ENCODE data around the gene SLC52A1. TPM values are rescaled to one million over a fixed set of nuclear protein-coding genes. Genes with fewer than 3 reads are reported as not detected.

Gene SLC52A1
- total and polyA plus RNA-seq, 8 donors: 0.13 to 0.73 (median 0.28) TPM

DNA sequence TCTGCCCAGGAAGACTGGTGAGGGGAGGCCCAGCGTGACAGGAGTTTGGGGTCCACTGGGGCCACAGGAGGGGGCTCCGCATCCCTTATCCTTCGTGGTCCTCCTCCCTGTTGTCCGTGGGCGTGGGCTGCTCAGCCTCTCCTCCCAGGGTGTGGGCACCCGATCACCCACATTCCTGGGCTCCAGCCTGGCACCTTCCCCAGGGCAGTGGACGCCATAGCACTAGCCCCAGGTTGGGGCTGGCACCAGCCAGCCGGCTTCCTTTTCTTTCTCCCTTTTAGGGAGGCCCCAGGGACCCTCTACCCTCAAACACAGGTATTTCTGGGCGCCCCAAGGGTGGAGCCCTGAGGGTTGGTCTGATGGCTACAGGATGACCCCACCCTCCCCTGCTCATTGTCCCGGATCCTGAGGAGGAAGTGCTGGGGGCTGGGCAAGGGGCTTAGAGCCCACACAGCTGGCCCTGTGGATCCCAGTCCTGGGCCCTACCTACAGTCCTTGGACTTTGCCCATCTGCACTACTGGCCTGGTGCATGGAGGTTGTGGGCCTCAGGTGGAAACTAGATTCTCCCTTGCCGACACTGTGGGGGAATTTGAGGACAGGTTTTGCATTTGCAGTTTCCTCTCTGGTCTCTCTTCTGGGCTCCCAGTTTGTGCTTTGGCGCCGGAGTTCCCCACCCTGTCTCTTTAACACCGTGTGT, 36.3 kb downstream of the SLC52A1 start:
- TF ChIP-seq, protein P1, sequence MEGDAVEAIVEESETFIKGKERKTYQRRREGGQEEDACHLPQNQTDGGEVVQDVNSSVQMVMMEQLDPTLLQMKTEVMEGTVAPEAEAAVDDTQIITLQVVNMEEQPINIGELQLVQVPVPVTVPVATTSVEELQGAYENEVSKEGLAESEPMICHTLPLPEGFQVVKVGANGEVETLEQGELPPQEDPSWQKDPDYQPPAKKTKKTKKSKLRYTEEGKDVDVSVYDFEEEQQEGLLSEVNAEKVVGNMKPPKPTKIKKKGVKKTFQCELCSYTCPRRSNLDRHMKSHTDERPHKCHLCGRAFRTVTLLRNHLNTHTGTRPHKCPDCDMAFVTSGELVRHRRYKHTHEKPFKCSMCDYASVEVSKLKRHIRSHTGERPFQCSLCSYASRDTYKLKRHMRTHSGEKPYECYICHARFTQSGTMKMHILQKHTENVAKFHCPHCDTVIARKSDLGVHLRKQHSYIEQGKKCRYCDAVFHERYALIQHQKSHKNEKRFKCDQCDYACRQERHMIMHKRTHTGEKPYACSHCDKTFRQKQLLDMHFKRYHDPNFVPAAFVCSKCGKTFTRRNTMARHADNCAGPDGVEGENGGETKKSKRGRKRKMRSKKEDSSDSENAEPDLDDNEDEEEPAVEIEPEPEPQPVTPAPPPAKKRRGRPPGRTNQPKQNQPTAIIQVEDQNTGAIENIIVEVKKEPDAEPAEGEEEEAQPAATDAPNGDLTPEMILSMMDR (IDR thresholded peaks at IDR 0.05): no peak
- no peaks in the 10 kb centered on the region for H3K9me3 ChIP-seq
- peak; percentile 2 for ATAC-seq
- DNase-seq: no peak
- peak overlapping the region; percentile 86 to 92 for H3K27ac ChIP-seq
- H3K36me3 ChIP-seq: peaks cover 0 to 32% of the 10 kb centered on the region in 2 donors
- H3K4me1 ChIP-seq: peaks cover 15 to 37% of the 10 kb centered on the region in 2 donors
- intact Hi-C loops (cut with DNase I): no loop called here
- no peaks in the 10 kb centered on the region for H3K27me3 ChIP-seq
- H3K4me3 ChIP-seq: peak overlapping the region; percentile 90 to 99

DNA sequence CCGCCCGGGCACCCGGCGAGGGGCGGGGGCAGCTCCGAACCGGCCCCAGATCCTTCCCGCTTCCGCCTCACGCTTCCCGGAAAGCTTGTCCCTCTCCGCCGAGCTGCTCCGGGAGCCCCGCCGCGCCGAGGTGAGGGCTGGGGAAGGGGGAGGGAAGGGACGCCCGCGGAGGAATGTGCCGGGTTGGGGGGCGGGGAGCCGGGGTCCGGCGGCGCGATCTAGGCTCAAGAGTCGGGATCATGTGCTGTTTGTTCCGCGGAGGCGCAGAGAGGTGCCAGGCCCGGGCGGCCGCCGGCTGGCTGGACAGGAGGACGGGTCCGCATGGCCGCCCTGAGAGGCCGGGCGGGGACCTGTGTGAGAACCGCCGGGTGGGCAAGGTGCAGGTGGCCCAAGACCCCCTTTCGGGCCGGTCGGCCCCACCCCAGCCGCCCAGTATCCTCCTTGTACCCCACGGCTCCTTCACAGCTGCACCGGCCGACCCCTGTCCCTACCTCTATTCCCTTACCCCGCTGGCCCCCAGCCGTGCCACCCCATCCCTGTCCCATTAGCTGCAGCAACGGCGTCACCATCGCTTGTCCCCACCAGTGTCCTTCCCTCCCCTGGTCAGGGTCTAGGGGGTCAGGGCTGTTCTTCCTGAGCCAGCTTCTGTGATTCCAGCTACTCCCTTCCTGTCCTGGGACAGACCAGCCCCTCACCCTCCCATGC, 37.0 kb downstream of the SLC52A1 start:
- peaks cover 15 to 37% of the 10 kb centered on the region in 2 donors for H3K4me1 ChIP-seq
- intact Hi-C loops (cut with DNase I): no loop called here
- DNase-seq (peak in 3 of 4 donors; percentile 44 to 91 (median 49)), ATAC-seq (peak; percentile 6)
- H3K9me3 ChIP-seq: no peaks in the 10 kb centered on the region
- H3K4me3 ChIP-seq: peak overlapping the region; percentile 90 to 99
- H3K27me3 ChIP-seq: no peaks in the 10 kb centered on the region
- TF ChIP-seq, protein P1 (IDR thresholded peaks at IDR 0.05): no peak
- H3K27ac ChIP-seq: peak overlapping the region; percentile 86 to 92
- H3K36me3 ChIP-seq: peaks cover 0 to 25% of the 10 kb centered on the region in 2 donors

DNA sequence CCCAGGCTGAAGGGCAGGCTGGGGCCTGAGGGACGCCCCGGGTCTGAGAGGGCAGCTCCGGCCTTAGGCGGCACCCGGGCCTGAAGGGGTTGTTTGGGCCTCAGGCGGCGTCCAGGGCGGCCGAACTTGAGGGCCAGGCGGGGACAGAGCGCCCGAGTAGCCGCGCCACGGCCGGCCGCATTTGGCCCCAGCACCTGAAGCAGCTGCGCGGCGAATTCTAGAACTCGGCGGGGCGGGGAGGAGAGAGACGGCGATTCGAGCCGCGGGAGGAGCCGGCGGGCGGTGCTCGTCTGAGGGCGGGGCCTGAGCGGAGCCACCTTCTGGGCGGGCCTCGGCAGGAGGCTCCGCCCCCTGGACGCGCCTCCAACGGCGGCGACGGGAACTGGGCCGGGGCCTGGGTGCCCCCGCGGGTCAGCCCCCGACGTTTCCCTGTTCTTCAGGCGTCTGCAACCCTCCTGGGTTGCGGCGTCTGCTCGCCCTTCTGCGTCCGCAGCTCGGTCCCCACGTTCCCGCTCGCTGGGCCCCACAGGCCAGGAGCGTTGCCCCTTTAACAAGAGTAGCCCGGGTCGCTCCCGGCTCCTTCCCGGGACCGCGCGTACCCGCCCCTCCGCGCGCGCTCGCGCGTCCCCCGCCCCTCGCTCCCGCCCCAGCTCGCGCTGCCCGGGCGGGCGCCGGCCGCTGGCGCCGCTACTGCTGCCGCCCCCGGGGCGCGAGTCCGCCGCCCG, 37.8 kb downstream of the SLC52A1 start, which contains the start of the genes INCA1 and KIF1C:
Gene INCA1, minus strand, starts transcription at position 221 of the 725 bp plus-strand sequence. CDS start 3,085 bp downstream, outside the sequence.
Gene KIF1C, plus strand, starts transcription at position 649 of the 725 bp plus-strand sequence. CDS start 2,297 bp downstream, outside the sequence.
- Histone ChIP-seq H3K9me3 (no peaks in the 10 kb centered on the region), H3K4me1 (peaks cover 15 to 37% of the 10 kb centered on the region in 2 donors), H3K4me3 (peak within 1 kb of the TSS; percentile 90 to 99), H3K36me3 (peaks cover 0 to 18% of the 10 kb centered on the region in 2 donors), H3K27me3 (no peaks in the 10 kb centered on the region), H3K27ac (peak within 1 kb of the TSS; percentile 86 to 92)
- intact Hi-C loops (cut with DNase I): no loop called here
- ATAC-seq (peak; percentile 96), DNase-seq (peak; percentile 94 to 99 (median 96))
- TF ChIP-seq, protein P1 (IDR thresholded peaks at IDR 0.05): peak in 1 of 2 donors; percentile 50

DNA sequence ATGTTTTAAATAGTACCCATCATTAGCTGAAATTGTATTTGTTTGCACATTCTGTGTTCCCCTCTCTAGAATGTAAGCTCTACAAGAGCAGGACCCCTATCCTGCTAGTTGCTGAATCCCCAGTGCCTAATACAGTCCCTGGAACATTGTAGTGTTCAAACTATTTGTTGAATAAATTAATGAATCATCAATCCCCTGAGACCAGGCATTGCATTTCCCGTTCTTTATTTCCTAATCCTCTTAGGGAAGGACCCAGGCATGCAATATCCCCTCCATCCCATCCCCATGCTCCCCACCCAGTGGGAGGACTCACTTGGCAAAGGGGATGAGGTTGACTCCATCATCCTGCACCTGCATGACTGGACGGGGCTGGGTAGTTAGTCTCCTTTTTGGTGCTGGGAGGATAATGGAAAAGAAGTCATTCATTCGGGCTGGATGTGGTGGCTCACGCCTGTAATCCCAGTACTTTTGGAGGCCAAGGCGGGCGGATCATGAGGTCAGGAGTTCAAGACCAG, 41.1 kb downstream of the SLC52A1 start:
- H3K4me3 ChIP-seq: no peak overlapping the region
- intact Hi-C loops (cut with DNase I): no loop called here
- H3K36me3 ChIP-seq: no peaks in the 10 kb centered on the region
- TF ChIP-seq, protein P1 (IDR thresholded peaks at IDR 0.05): no peak
- DNase-seq (no peak), ATAC-seq (no peak)
- no peak overlapping the region for H3K27ac ChIP-seq
- peaks cover 6 to 21% of the 10 kb centered on the region in 2 donors for H3K4me1 ChIP-seq
- H3K9me3 ChIP-seq: no peaks in the 10 kb centered on the region
- H3K27me3 ChIP-seq: no peaks in the 10 kb centered on the region
